Measurements from ENCODE around the gene OCA2. TPM values are rescaled to one million over a fixed set of nuclear protein-coding genes. Genes with fewer than 3 reads are reported as not detected.
"Not testable (repeated sequence)": the region's sequence is repeated elsewhere in the genome, so short reads cannot be mapped to it uniquely, and the experiment has no call there.

The OCA2 gene
- total RNA-seq, 2 experiments from 2014 or later: not detected

GRCh38 chr15:27734785-27735495 is 364.2 kb downstream of the OCA2 start:
- Mint-ChIP-seq H3K27me3 (no peaks in the 10 kb centered on the region), H3K9me3 (ENCODE audit: low read depth) (peaks cover 30% of the 10 kb centered on the region), H3K36me3 (no peaks in the 10 kb centered on the region), H3K4me3 (no peak overlapping the region), H3K4me1 (no peaks in the 10 kb centered on the region), H3K27ac (no peak overlapping the region)
- CTCF ChIA-PET: no interaction called here
- no peak for DNase-seq
- no peak for ATAC-seq

- no peaks in the 10 kb centered on the region for H3K36me3 Mint-ChIP-seq
- CTCF ChIA-PET: no interaction called here
- no peak overlapping the region for H3K4me3 Mint-ChIP-seq
- H3K27ac Mint-ChIP-seq: no peak overlapping the region
- H3K4me1 Mint-ChIP-seq: no peaks in the 10 kb centered on the region
- ATAC-seq (no peak), DNase-seq (no peak)
- peaks cover 25% of the 10 kb centered on the region for H3K9me3 Mint-ChIP-seq (ENCODE audit: low read depth)
- H3K27me3 Mint-ChIP-seq: no peaks in the 10 kb centered on the region
Observed at GRCh38 chr15:27731776-27732175, 367.3 kb downstream of the OCA2 start.

GRCh38 chr15:27730868-27731267 is 368.2 kb downstream of the OCA2 start:
- ATAC-seq (no peak), DNase-seq (no peak)
- peaks cover 25% of the 10 kb centered on the region for H3K9me3 Mint-ChIP-seq (ENCODE audit: low read depth)
- H3K4me1 Mint-ChIP-seq: no peaks in the 10 kb centered on the region
- no peaks in the 10 kb centered on the region for H3K27me3 Mint-ChIP-seq
- no peaks in the 10 kb centered on the region for H3K36me3 Mint-ChIP-seq
- H3K4me3 Mint-ChIP-seq: no peak overlapping the region
- no peak overlapping the region for H3K27ac Mint-ChIP-seq
- CTCF ChIA-PET: no interaction called here

- DNase-seq: no peak
- no peak for ATAC-seq
- Mint-ChIP-seq H3K9me3 (ENCODE audit: low read depth) (peaks cover 20% of the 10 kb centered on the region), H3K4me1 (no peaks in the 10 kb centered on the region), H3K27me3 (no peaks in the 10 kb centered on the region), H3K36me3 (no peaks in the 10 kb centered on the region), H3K27ac (no peak overlapping the region), H3K4me3 (no peak overlapping the region)
- CTCF ChIA-PET: no interaction called here
Observed at GRCh38 chr15:27725731-27726130, 373.4 kb downstream of the OCA2 start.

- CTCF ChIA-PET: no interaction called here
- Mint-ChIP-seq H3K9me3 (ENCODE audit: low read depth) (peaks cover 16% of the 10 kb centered on the region), H3K27me3 (no peaks in the 10 kb centered on the region), H3K4me3 (no peak overlapping the region), H3K36me3 (no peaks in the 10 kb centered on the region), H3K4me1 (no peaks in the 10 kb centered on the region), H3K27ac (no peak overlapping the region)
- DNase-seq (no peak), ATAC-seq (no peak)
Observed at GRCh38 chr15:27723821-27724220, 375.3 kb downstream of the OCA2 start.

- CTCF ChIA-PET: no interaction called here
- no peaks in the 10 kb centered on the region for H3K27me3 Mint-ChIP-seq
- H3K4me1 Mint-ChIP-seq: no peaks in the 10 kb centered on the region
- H3K9me3 Mint-ChIP-seq (ENCODE audit: low read depth): peaks cover 19% of the 10 kb centered on the region
- H3K36me3 Mint-ChIP-seq: no peaks in the 10 kb centered on the region
- DNase-seq (no peak), ATAC-seq (no peak)
- no peak overlapping the region for H3K27ac Mint-ChIP-seq
- no peak overlapping the region for H3K4me3 Mint-ChIP-seq
Observed at GRCh38 chr15:27722102-27722501, 377.0 kb downstream of the OCA2 start.

- Mint-ChIP-seq H3K36me3 (no peaks in the 10 kb centered on the region), H3K4me3 (no peak overlapping the region), H3K4me1 (no peaks in the 10 kb centered on the region), H3K27ac (no peak overlapping the region), H3K9me3 (ENCODE audit: low read depth) (peaks cover 29% of the 10 kb centered on the region), H3K27me3 (no peaks in the 10 kb centered on the region)
- ATAC-seq (no peak), DNase-seq (no peak)
- CTCF ChIA-PET: no interaction called here
Observed at GRCh38 chr15:27714675-27715074, 384.4 kb downstream of the OCA2 start.

GRCh38 chr15:27713850-27714249 is 385.3 kb downstream of the OCA2 start:
- CTCF ChIA-PET, H3K27ac Mint-ChIP-seq, H3K36me3 Mint-ChIP-seq, ATAC-seq, H3K4me1 Mint-ChIP-seq, H3K27me3 Mint-ChIP-seq, H3K4me3 Mint-ChIP-seq, DNase-seq: not testable (repeated sequence)
- peaks cover 28% of the 10 kb centered on the region for H3K9me3 Mint-ChIP-seq (ENCODE audit: low read depth)

GRCh38 chr15:27707257-27707656 is 391.9 kb downstream of the OCA2 start:
- DNase-seq (no peak), ATAC-seq (no peak)
- CTCF ChIA-PET: no interaction called here
- Mint-ChIP-seq H3K9me3 (ENCODE audit: low read depth) (peaks cover 17% of the 10 kb centered on the region), H3K36me3 (no peaks in the 10 kb centered on the region), H3K27me3 (no peaks in the 10 kb centered on the region), H3K4me1 (no peaks in the 10 kb centered on the region), H3K27ac (no peak overlapping the region), H3K4me3 (no peak overlapping the region)

- Mint-ChIP-seq H3K4me3 (no peak overlapping the region), H3K27me3 (no peaks in the 10 kb centered on the region), H3K4me1 (no peaks in the 10 kb centered on the region), H3K36me3 (no peaks in the 10 kb centered on the region), H3K27ac (no peak overlapping the region), H3K9me3 (ENCODE audit: low read depth) (peaks cover 13% of the 10 kb centered on the region)
- CTCF ChIA-PET: no interaction called here
- DNase-seq: no peak
- ATAC-seq: no peak
Observed at GRCh38 chr15:27706300-27706699, 392.8 kb downstream of the OCA2 start.

GRCh38 chr15:27705056-27705455 is 394.1 kb downstream of the OCA2 start:
- CTCF ChIA-PET: no interaction called here
- no peaks in the 10 kb centered on the region for H3K27me3 Mint-ChIP-seq
- peaks cover 16% of the 10 kb centered on the region for H3K9me3 Mint-ChIP-seq (ENCODE audit: low read depth)
- no peak for ATAC-seq
- no peaks in the 10 kb centered on the region for H3K36me3 Mint-ChIP-seq
- DNase-seq: no peak
- no peak overlapping the region for H3K27ac Mint-ChIP-seq
- no peaks in the 10 kb centered on the region for H3K4me1 Mint-ChIP-seq
- H3K4me3 Mint-ChIP-seq: no peak overlapping the region

Other genes starting within 250 kb of the OCA2 start
- 10 to 100 TPM; 41.6 to 42.9 TPM for gene HERC2, start 222.9 kb upstream of the OCA2 start, total RNA-seq

All from activated CD8-positive, alpha-beta memory T cell treated with anti-CD3 and anti-CD28 coated beads, Interleukin-2, amount 10 ng/mL, durations not matched to agents 7 days and 5 days (primary cell).